HL-60 (cell line): ENCODE measurements around the gene S100A13.

Experiments
- CTCF ChIP-seq: IDR thresholded peaks from one replicate; pipeline ENCODE4 v1.5.1; 2011; ENCODE audit warnings: low read length, control low read depth, inconsistent platforms; ENCODE audit not compliant: insufficient read depth
- POLR2AphosphoS5 ChIP-seq: IDR thresholded peaks from 2 replicates; pipeline ENCODE4 v1.6.1; 2012; ENCODE audit warnings: low read depth
- REST ChIP-seq: IDR thresholded peaks from 2 replicates; pipeline ENCODE4 v1.6.1; 2012; ENCODE audit warnings: low read depth; ENCODE audit not compliant: insufficient replicate concordance

GRCh38 chr1:153609585-153609907 lies 17.8 kb downstream of the S100A13 start:
- TF ChIP-seq REST (no peak), CTCF (no peak), POLR2AphosphoS5 (no peak)
